ENCODE measurements around the gene PLCB1. TPM values are rescaled to one million over a fixed set of nuclear protein-coding genes. Genes with fewer than 3 reads are reported as not detected.
"Not testable (repeated sequence)": the region's sequence is repeated elsewhere in the genome, so short reads cannot be mapped to it uniquely, and the experiment has no call there.

The PLCB1 gene
- polyA plus RNA-seq, 1 experiment: 16.4 TPM

DNA sequence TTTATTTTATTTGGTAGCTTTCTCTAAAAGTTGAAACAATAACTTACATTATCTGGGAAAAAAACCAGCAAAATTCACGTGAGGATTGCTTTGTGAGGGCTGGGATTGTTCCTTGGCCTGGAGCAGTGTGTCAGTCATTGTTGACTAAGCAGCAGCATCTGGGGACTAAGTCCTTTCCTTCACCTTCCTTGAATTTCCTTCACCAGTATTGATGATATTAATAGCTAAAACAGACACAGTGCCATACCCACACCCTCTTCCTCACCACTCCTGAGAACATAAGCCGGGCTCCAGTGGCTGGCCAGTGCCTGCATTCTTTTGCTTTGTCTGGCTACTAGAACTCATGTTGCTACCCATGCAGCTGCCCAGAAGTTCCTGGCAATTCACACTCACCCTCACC, 23.7 kb downstream of the PLCB1 start:
- H3K27ac ChIP-seq (ENCODE audit: low read depth, low read length): no peak overlapping the region
- TF ChIP-seq, protein P1, sequence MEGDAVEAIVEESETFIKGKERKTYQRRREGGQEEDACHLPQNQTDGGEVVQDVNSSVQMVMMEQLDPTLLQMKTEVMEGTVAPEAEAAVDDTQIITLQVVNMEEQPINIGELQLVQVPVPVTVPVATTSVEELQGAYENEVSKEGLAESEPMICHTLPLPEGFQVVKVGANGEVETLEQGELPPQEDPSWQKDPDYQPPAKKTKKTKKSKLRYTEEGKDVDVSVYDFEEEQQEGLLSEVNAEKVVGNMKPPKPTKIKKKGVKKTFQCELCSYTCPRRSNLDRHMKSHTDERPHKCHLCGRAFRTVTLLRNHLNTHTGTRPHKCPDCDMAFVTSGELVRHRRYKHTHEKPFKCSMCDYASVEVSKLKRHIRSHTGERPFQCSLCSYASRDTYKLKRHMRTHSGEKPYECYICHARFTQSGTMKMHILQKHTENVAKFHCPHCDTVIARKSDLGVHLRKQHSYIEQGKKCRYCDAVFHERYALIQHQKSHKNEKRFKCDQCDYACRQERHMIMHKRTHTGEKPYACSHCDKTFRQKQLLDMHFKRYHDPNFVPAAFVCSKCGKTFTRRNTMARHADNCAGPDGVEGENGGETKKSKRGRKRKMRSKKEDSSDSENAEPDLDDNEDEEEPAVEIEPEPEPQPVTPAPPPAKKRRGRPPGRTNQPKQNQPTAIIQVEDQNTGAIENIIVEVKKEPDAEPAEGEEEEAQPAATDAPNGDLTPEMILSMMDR (IDR thresholded peaks at IDR 0.05; ENCODE audit: low read depth, low read length): no peak
- H3K27me3 ChIP-seq (ENCODE audit: control insufficient read depth, insufficient read depth, low read length): no peaks in the 10 kb centered on the region
- H3K9me3 ChIP-seq (ENCODE audit: control insufficient read depth, insufficient read depth, low read length): peaks cover 11% of the 10 kb centered on the region
- CTCF ChIA-PET: no interaction called here
- H3K4me3 ChIP-seq (ENCODE audit: low read depth, low read length): no peak overlapping the region
- POLR2A ChIA-PET: no interaction called here
- DNase-seq (ENCODE audit: low read depth, low spot score): no peak

DNA sequence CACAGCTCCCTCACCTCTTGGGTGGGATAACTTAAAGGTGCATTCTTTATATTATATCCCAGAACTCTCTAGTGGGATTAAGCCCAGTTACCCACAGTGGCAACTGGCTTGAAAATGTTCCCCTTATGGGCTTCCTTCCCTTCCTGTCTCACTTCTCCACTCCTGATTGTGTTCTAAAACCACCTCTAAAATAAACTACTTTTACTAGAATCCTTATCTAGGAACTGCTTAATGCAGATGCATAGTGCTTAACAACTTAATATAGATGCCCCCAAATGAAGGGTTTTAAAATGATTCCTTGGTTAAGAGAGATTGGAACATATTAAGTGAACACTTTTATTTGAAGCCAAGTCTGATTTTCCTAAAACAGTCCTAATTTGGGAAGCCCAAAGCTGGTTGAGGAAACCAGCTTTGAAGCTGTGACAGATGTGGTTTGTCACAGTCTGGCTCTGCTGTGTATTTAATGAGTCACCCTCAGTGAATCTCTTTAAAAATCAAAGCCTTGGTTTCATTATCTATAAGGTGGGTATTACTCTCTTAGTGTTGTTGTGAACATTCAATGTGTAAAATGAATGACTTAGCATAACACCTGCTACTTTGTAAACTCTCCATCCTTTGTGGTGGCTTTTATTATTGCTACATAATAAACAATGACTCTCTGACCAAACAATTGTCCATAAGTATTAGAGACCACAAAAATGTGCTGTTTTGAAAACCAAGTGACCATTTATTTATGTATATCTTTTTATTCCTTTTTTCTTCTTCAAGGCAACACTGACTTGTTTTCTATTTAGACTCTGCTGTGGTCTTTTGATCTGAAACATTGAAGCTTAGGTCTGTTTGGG, 24.4 kb downstream of the PLCB1 start:
- Histone ChIP-seq H3K27ac (ENCODE audit: low read depth, low read length) (no peak overlapping the region), H3K9me3 (ENCODE audit: control insufficient read depth, insufficient read depth, low read length) (peaks cover 11% of the 10 kb centered on the region), H3K27me3 (ENCODE audit: control insufficient read depth, insufficient read depth, low read length) (no peaks in the 10 kb centered on the region), H3K4me3 (ENCODE audit: low read depth, low read length) (no peak overlapping the region)
- ChIA-PET POLR2A (no interaction called here), CTCF (no interaction called here)
- TF ChIP-seq, protein P1 (IDR thresholded peaks at IDR 0.05; ENCODE audit: low read depth, low read length): no peak
- no peak for DNase-seq (ENCODE audit: low read depth, low spot score)

DNA sequence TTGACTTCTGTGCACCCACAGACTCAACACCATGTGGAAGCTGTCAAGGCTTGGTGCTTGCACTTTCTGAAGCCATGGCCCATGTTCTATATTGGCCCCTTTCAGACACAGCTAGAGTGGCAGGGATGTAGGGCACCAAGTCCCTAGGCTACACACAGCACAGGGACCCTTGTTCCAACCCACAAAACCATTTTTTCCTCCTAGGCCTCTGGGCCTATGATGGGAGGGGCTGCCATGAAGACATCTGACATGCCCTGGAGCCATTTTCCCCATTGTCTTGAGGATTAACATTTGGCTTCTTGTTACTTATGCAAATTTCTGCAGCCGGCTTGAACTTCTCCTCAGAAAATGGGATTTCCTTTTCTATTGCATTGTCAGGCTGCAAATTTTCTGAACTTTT, 27.2 kb downstream of the PLCB1 start:
- DNase-seq (ENCODE audit: low read depth, low spot score); CTCF ChIA-PET; H3K27me3 ChIP-seq (ENCODE audit: control insufficient read depth, insufficient read depth, low read length); POLR2A ChIA-PET; H3K4me3 ChIP-seq (ENCODE audit: low read depth, low read length); H3K27ac ChIP-seq (ENCODE audit: low read depth, low read length): not testable (repeated sequence)
- peaks cover 11% of the 10 kb centered on the region for H3K9me3 ChIP-seq (ENCODE audit: control insufficient read depth, insufficient read depth, low read length)

DNA sequence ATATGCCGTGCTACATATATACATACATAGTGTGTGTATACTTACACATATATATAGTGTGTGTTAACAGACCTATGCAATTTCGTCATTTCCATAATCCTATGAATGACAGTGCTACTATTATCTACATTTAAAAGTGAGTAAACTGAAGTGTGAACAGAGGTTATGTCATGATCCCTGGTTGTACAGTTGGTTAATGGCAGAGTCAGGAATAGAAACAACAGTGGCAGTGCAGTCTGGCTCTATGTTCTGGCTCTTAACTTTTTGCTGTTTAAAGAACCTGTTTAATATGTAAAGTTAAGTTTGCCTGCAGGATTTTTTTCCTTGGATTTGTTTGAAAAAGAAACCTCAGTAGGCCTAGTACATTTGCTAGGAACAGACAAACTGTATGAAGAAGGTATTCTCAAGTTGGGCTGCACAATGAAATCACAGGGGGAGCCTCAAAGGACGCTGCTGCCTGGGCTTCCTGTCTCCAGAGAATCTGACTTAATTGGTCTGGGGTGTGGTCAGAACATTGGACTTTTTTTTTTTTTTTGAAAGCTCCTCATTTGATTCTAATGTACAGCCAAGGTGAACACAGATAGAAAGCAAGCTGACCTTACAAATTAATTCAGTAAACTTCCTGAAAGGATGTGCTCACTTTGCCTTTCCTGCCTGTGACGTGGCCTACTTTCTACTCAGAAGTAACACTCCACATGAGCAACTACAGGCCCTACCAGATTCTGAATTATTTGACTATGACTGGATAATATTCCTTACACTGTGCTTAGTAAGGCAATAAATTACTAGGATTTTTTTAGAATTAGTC, 29.4 kb downstream of the PLCB1 start:
- CTCF ChIA-PET: interaction anchor here (1.0 to 1.1 kb wide), 2 partner anchors 228 to 560 kb away, joined by 3 read pairs; no protein-coding TSS in a partner anchor
- DNase-seq (ENCODE audit: low read depth, low spot score): no peak
- Histone ChIP-seq H3K4me3 (ENCODE audit: low read depth, low read length) (no peak overlapping the region), H3K9me3 (ENCODE audit: control insufficient read depth, insufficient read depth, low read length) (peaks cover 11% of the 10 kb centered on the region), H3K27ac (ENCODE audit: low read depth, low read length) (no peak overlapping the region), H3K27me3 (ENCODE audit: control insufficient read depth, insufficient read depth, low read length) (no peaks in the 10 kb centered on the region)
- POLR2A ChIA-PET: no interaction called here
- TF ChIP-seq, protein P1 (IDR thresholded peaks at IDR 0.05; ENCODE audit: low read depth, low read length): no peak

DNA sequence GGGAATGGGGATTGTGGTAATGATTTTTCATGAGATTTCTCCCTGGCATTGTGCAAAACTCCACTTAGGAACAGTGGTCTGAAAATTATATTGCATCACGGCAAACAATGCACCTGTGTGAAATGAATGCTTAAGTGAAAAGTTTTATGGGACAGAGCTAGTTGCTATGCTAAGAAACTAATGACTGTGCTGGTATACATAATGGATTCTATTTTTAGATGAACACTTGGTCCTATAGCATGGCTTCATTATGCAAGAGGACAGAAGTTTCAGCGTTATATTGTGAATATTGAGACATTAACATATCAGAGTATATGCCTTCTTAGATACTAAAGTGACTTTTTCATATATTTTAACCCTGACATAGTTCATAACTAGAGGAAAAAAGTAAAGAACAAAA, 30.5 kb downstream of the PLCB1 start:
- peaks cover 11% of the 10 kb centered on the region for H3K9me3 ChIP-seq (ENCODE audit: control insufficient read depth, insufficient read depth, low read length)
- no peak overlapping the region for H3K4me3 ChIP-seq (ENCODE audit: low read depth, low read length)
- DNase-seq (ENCODE audit: low read depth, low spot score): no peak
- POLR2A ChIA-PET: no interaction called here
- TF ChIP-seq, protein P1 (IDR thresholded peaks at IDR 0.05; ENCODE audit: low read depth, low read length): no peak
- CTCF ChIA-PET: interaction anchor here (1.0 to 1.1 kb wide), 2 partner anchors 227 to 559 kb away, joined by 3 read pairs; no protein-coding TSS in a partner anchor
- no peak overlapping the region for H3K27ac ChIP-seq (ENCODE audit: low read depth, low read length)
- no peaks in the 10 kb centered on the region for H3K27me3 ChIP-seq (ENCODE audit: control insufficient read depth, insufficient read depth, low read length)

Data from AG04450 (cell line).